Measurements from ENCODE around the gene SSBP3. TPM values are rescaled to one million over a fixed set of nuclear protein-coding genes. Genes with fewer than 3 reads are reported as not detected.

The SSBP3 gene
- total RNA-seq, 1 donor from 2014 or later, result 44.0 TPM

DNA sequence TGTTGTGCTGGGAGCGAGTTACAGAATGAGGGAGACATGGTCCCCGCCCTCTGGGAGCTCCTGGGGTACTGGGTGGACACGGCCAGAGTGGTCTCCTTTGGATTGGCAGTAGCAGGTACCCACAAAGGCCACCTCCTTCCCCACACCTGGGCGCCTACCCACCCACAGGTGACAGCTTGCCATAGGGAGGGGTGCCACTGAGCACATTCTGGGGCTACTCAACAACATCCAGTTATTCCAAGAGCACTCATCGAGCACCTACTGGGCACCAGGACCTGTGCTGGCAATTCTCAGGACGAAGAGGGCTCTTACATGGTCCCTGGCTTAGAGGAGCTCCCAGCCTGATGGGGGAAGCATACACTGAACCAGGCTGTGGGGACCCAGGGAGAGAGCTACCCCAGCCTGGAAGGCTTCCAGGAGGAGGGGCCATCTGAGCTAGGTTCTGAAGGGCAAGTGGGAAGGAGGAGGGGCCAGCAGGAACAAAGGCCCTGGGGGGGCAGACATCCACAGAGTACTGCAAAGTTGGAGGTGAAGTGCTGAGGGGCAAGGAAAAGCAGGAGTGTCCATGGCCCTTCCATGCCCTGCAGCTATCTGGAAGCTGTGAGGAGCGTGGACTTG lies 184.2 kb downstream of the SSBP3 start:
- intact Hi-C loops (cut with DNase I), result no loop called here
- no peak overlapping the region for H3K27ac ChIP-seq
- peaks cover 26% of the 10 kb centered on the region for H3K4me1 ChIP-seq
- no peak overlapping the region for H3K4me3 ChIP-seq
- peaks cover 46% of the 10 kb centered on the region for H3K36me3 ChIP-seq
- no peaks in the 10 kb centered on the region for H3K27me3 ChIP-seq (ENCODE audit: low read depth)
- ATAC-seq (no peak), DNase-seq (no peak)
- H3K9me3 ChIP-seq, result no peaks in the 10 kb centered on the region
- no peak for TF ChIP-seq CTCF (IDR thresholded peaks at IDR 0.05)

- H3K27me3 ChIP-seq (ENCODE audit: low read depth), result no peaks in the 10 kb centered on the region
- H3K36me3 ChIP-seq, result peaks cover 51% of the 10 kb centered on the region
- H3K27ac ChIP-seq, result peak overlapping the region; percentile 64
- ATAC-seq, result no peak
- no peak overlapping the region for H3K4me3 ChIP-seq
- TF ChIP-seq CTCF (IDR thresholded peaks at IDR 0.05), result no peak
- H3K4me1 ChIP-seq, result peaks cover 26% of the 10 kb centered on the region
- H3K9me3 ChIP-seq, result no peaks in the 10 kb centered on the region
- DNase-seq, result no peak
- intact Hi-C loops (cut with DNase I), result no loop called here
These were observed 184.9 kb downstream of the SSBP3 start for GRCh38 chr1:54221113-54221834.

DNA sequence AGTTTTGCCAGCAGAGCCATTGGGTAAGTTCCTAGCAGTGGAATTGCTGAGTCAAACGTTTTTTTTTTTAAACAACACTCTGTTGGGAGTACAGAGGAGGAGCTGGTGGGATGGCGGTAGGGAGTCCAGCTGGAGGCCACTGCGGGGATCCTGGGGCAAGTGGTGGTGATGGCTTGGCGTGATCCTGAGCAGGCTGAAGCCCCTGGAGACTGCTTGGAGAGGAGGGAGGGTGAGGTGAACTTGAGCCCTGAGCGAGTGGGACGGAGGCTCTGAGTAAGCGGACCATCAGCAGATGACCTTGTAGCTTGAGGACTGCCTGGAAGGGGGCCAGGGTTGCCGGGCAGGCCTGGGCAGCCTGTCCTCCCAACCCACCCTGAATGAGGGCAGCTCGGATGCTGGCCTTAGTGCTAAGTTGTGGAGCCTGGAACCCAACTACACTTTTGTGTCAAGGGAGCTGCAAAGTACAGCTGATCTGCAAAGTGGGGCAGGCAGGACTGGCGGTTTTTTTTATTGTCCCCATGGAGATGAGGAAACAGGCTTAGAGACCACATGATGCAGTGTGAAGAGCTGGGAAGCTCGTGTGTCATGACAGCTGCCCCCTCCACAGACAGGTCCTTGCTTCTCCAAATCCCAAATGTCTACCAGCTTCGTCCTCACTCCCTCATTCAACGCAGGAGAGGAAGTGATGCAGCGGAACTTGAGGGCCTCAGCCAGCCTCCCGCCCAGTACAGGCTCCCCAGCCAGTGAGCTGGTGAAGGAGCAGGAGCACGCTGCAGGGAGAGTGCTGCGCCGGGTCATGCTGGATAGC lies 186.0 kb downstream of the SSBP3 start:
- peak overlapping the region; percentile 64 for H3K27ac ChIP-seq
- ATAC-seq (peak; percentile 53 to 69), DNase-seq (peak; percentile 70)
- H3K27me3 ChIP-seq (ENCODE audit: low read depth), result no peaks in the 10 kb centered on the region
- intact Hi-C loops (cut with DNase I), result no loop called here
- no peaks in the 10 kb centered on the region for H3K9me3 ChIP-seq
- H3K4me1 ChIP-seq, result peaks cover 26% of the 10 kb centered on the region
- H3K36me3 ChIP-seq, result peaks cover 52% of the 10 kb centered on the region
- H3K4me3 ChIP-seq, result peak overlapping the region; percentile 8
- TF ChIP-seq CTCF (IDR thresholded peaks at IDR 0.05), result no peak

- Histone ChIP-seq H3K27me3 (ENCODE audit: low read depth) (no peaks in the 10 kb centered on the region), H3K9me3 (no peaks in the 10 kb centered on the region), H3K4me3 (no peak overlapping the region), H3K4me1 (peaks cover 26% of the 10 kb centered on the region), H3K36me3 (peaks cover 58% of the 10 kb centered on the region), H3K27ac (peak overlapping the region; percentile 64)
- ATAC-seq, result no peak
- no peak for TF ChIP-seq CTCF (IDR thresholded peaks at IDR 0.05)
- intact Hi-C loops (cut with DNase I), result no loop called here
- DNase-seq, result no peak
These were observed 186.5 kb downstream of the SSBP3 start for GRCh38 chr1:54219688-54220003.

DNA sequence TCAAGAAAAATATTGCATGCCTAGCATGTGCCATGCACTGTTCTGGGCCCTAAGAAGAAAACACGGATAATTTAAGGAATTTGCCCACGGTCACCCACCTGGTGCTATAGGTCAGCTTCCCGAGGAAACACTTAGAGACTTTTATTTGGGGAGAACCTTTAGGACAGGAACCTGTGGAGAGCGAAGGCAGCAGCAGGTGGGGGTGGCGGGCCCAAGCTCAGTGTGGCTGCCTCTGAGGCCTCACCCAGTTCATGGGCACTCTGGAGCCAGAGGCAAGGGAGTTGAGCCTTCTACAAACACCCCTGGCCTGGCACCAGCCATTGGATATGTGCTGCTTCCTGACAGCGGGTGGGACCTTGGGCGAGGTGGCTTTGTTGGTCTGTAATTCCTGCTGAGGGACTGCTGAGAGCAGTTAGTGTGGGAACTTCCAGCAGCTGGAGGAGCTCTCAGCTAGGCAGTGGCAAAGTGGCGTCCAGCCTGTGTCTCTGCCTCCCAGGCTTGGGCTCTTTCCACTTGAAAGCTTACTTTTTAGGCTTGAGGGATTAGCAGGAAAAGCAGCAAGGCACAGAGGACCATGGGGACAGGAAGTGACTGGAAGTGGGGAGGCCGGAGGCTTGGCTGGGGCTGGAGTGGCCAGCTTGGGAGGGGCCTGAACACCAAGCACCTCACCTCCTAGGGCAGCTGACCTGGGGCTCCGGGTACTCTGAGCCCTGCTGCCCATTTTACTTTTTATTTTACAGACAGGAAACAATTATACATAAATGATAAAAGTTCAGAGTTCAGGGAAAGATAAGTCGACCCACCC lies 187.1 kb downstream of the SSBP3 start:
- Histone ChIP-seq H3K4me3 (no peak overlapping the region), H3K36me3 (peaks cover 60% of the 10 kb centered on the region), H3K9me3 (no peaks in the 10 kb centered on the region), H3K27ac (peak overlapping the region; percentile 64), H3K4me1 (peaks cover 26% of the 10 kb centered on the region), H3K27me3 (ENCODE audit: low read depth) (no peaks in the 10 kb centered on the region)
- intact Hi-C loops (cut with DNase I), result no loop called here
- no peak for TF ChIP-seq CTCF (IDR thresholded peaks at IDR 0.05)
- ATAC-seq (no peak), DNase-seq (no peak)

Data from lower lobe of right lung (tissue), 2 donors.